ENCODE data around the gene HTRA3.

DNA sequence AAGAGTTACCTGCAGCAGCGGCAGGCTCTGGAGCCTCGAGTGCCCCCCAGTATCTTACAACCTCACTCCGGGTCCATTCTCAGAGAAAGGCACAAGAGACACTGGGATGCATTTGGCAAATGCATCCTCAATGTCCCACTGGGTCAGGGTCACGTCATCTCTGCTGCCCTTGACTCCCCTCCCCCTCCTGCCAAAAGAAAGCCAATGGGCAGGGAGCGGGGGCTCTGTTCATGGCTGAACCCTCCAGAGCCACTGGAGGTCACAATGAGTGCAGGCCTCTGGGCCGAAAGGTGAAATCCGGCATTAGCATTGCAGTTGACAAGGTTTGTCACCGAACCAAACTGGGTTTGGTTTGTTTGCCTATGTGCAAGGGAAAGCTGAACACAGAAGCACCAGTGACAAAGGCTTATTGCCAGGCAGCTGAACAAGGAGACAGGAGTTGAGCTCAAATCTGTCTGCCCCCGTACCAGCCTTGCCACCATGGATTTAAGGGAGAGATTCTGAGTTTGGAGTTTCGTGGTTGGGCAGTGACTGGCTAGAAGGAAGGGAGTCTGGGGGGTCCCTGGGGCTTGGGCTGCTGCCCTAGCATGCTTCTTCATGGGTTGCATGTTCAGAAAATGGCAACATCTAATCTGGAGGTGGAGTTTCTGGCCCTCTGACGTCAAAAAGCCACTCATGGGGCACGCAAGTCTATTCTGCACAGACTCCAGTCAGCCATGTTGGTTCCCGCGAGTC is 64.3 kb downstream of the HTRA3 start:
- TF ChIP-seq POLR2A (IDR thresholded peaks at IDR 0.05) = no peak
- TF ChIP-seq, protein P1, sequence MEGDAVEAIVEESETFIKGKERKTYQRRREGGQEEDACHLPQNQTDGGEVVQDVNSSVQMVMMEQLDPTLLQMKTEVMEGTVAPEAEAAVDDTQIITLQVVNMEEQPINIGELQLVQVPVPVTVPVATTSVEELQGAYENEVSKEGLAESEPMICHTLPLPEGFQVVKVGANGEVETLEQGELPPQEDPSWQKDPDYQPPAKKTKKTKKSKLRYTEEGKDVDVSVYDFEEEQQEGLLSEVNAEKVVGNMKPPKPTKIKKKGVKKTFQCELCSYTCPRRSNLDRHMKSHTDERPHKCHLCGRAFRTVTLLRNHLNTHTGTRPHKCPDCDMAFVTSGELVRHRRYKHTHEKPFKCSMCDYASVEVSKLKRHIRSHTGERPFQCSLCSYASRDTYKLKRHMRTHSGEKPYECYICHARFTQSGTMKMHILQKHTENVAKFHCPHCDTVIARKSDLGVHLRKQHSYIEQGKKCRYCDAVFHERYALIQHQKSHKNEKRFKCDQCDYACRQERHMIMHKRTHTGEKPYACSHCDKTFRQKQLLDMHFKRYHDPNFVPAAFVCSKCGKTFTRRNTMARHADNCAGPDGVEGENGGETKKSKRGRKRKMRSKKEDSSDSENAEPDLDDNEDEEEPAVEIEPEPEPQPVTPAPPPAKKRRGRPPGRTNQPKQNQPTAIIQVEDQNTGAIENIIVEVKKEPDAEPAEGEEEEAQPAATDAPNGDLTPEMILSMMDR (IDR thresholded peaks at IDR 0.05) = no peak

Measured in esophagus squamous epithelium (tissue), 4 donors.